Muscle layer of colon (tissue), 2 donors: ENCODE data around the gene CFAP90.

Source experiments
- H3K27ac ChIP-seq: one replicate; pipeline ENCODE4 v1.7.0; 2013; ENCODE audit warnings: low read depth, mild to moderate bottlenecking, low read length, moderate library complexity
- H3K27me3 ChIP-seq, 2 donors: one replicate each; pipeline ENCODE4 v1.7.0; 2013; ENCODE audit warnings: low read length in 2 of 2, mild to moderate bottlenecking in 2 of 2; ENCODE audit not compliant: insufficient read depth in 2 of 2, control insufficient read depth in 1 of 2
- H3K36me3 ChIP-seq: one replicate; pipeline ENCODE4 v1.7.0; 2013; ENCODE audit warnings: mild to moderate bottlenecking, low read length; ENCODE audit not compliant: insufficient read depth
- H3K4me1 ChIP-seq: one replicate; pipeline ENCODE4 v1.7.0; 2013; ENCODE audit warnings: mild to moderate bottlenecking, low read length; ENCODE audit not compliant: insufficient read depth
- H3K4me3 ChIP-seq, 2 donors: one replicate each; pipeline ENCODE4 v1.7.0; 2013; ENCODE audit warnings: low read length in 2 of 2, low read depth in 1 of 2, mild to moderate bottlenecking in 1 of 2, moderate library complexity in 1 of 2
- H3K9ac ChIP-seq: one replicate; pipeline ENCODE4 v1.7.0; 2013; ENCODE audit warnings: low read length
- H3K9me3 ChIP-seq: one replicate; pipeline ENCODE4 v1.7.0; 2013; ENCODE audit warnings: mild to moderate bottlenecking, low read length
- donor health status: abdominal sarcoma.
- donor health status: Adenocarcinoma of cecum.

Gene CFAP90

GRCh38 chr5:7866196-7866595, 15.3 kb upstream of the CFAP90 start:
- H3K27me3 ChIP-seq, result no peaks in the 10 kb centered on the region
- H3K36me3 ChIP-seq, result peaks cover 23% of the 10 kb centered on the region
- no peak overlapping the region for H3K4me3 ChIP-seq
- no peaks in the 10 kb centered on the region for H3K9me3 ChIP-seq
- peaks cover 19% of the 10 kb centered on the region for H3K4me1 ChIP-seq
- no peak overlapping the region for H3K9ac ChIP-seq
- H3K27ac ChIP-seq, result no peak overlapping the region

- Histone ChIP-seq H3K9ac (no peak overlapping the region), H3K27me3 (no peaks in the 10 kb centered on the region), H3K9me3 (no peaks in the 10 kb centered on the region), H3K4me1 (no peaks in the 10 kb centered on the region), H3K4me3 (no peak overlapping the region), H3K36me3 (peaks cover 39% of the 10 kb centered on the region), H3K27ac (no peak overlapping the region)
These were observed 7.1 kb upstream of the CFAP90 start for GRCh38 chr5:7857926-7858632.

- Histone ChIP-seq H3K27me3 (no peaks in the 10 kb centered on the region), H3K36me3 (peaks cover 33% of the 10 kb centered on the region), H3K4me3 (no peak overlapping the region), H3K9ac (no peak overlapping the region), H3K27ac (no peak overlapping the region), H3K9me3 (no peaks in the 10 kb centered on the region), H3K4me1 (no peaks in the 10 kb centered on the region)
These were observed 6.4 kb upstream of the CFAP90 start for GRCh38 chr5:7857361-7857760.

- Histone ChIP-seq H3K4me3 (no peak overlapping the region), H3K27me3 (no peaks in the 10 kb centered on the region), H3K36me3 (peaks cover 29% of the 10 kb centered on the region), H3K27ac (no peak overlapping the region), H3K4me1 (no peaks in the 10 kb centered on the region), H3K9me3 (no peaks in the 10 kb centered on the region), H3K9ac (no peak overlapping the region)
These were observed 5.9 kb upstream of the CFAP90 start for GRCh38 chr5:7856855-7857254.

GRCh38 chr5:7855611-7856010, 4.7 kb upstream of the CFAP90 start:
- H3K27me3 ChIP-seq, result no peaks in the 10 kb centered on the region

GRCh38 chr5:7852988-7853387, 2.1 kb upstream of the CFAP90 start:
- H3K27ac ChIP-seq, result no peak overlapping the region
- peaks cover 3% of the 10 kb centered on the region for H3K36me3 ChIP-seq
- H3K27me3 ChIP-seq, result peaks cover 8 to 19% of the 10 kb centered on the region in 2 donors
- H3K4me3 ChIP-seq, result no peak overlapping the region
- H3K9me3 ChIP-seq, result no peaks in the 10 kb centered on the region
- H3K4me1 ChIP-seq, result peaks cover 5% of the 10 kb centered on the region
- H3K9ac ChIP-seq, result no peak overlapping the region

More at GRCh38 chr5:7855611-7856010, 4.7 kb upstream of the CFAP90 start:
- H3K27ac ChIP-seq, result no peak overlapping the region
- no peak overlapping the region for H3K9ac ChIP-seq
- H3K4me1 ChIP-seq, result no peaks in the 10 kb centered on the region
- H3K4me3 ChIP-seq, result no peak overlapping the region
- no peaks in the 10 kb centered on the region for H3K9me3 ChIP-seq
- H3K36me3 ChIP-seq, result peaks cover 20% of the 10 kb centered on the region

- Histone ChIP-seq H3K36me3 (no peaks in the 10 kb centered on the region), H3K4me1 (peaks cover 5% of the 10 kb centered on the region), H3K9me3 (no peaks in the 10 kb centered on the region), H3K9ac (no peak overlapping the region), H3K4me3 (no peak overlapping the region), H3K27ac (no peak overlapping the region), H3K27me3 (peaks cover 10 to 20% of the 10 kb centered on the region in 2 donors)
These were observed 1.6 kb upstream of the CFAP90 start for GRCh38 chr5:7852542-7852941.

- peaks cover 16 to 20% of the 10 kb centered on the region in 2 donors for H3K27me3 ChIP-seq
- no peak overlapping the region for H3K4me3 ChIP-seq
- peaks cover 5% of the 10 kb centered on the region for H3K4me1 ChIP-seq
- H3K36me3 ChIP-seq, result no peaks in the 10 kb centered on the region
- no peaks in the 10 kb centered on the region for H3K9me3 ChIP-seq
- H3K27ac ChIP-seq, result no peak overlapping the region
- no peak overlapping the region for H3K9ac ChIP-seq
These were observed 820 bp upstream of the CFAP90 start for GRCh38 chr5:7851617-7852289.

GRCh38 chr5:7851240-7851592, 283 bp upstream of the CFAP90 start:
- H3K9ac ChIP-seq, result no peak overlapping the region
- no peaks in the 10 kb centered on the region for H3K36me3 ChIP-seq
- no peaks in the 10 kb centered on the region for H3K9me3 ChIP-seq
- H3K4me3 ChIP-seq, result peak overlapping the region in 1 of 2 donors; percentile 35
- H3K4me1 ChIP-seq, result peaks cover 5% of the 10 kb centered on the region
- peaks cover 16 to 20% of the 10 kb centered on the region in 2 donors for H3K27me3 ChIP-seq
- H3K27ac ChIP-seq, result no peak overlapping the region

- peaks cover 5% of the 10 kb centered on the region for H3K4me1 ChIP-seq
- H3K4me3 ChIP-seq, result peak overlapping the region; percentile 43 to 44
- H3K27ac ChIP-seq, result no peak overlapping the region
- no peak overlapping the region for H3K9ac ChIP-seq
- no peaks in the 10 kb centered on the region for H3K9me3 ChIP-seq
- H3K27me3 ChIP-seq, result peaks cover 16 to 20% of the 10 kb centered on the region in 2 donors
- no peaks in the 10 kb centered on the region for H3K36me3 ChIP-seq
These were observed 1.1 kb downstream of the CFAP90 start for GRCh38 chr5:7849681-7850394.

- Histone ChIP-seq H3K4me3 (no peak overlapping the region), H3K36me3 (no peaks in the 10 kb centered on the region), H3K9me3 (no peaks in the 10 kb centered on the region), H3K27ac (no peak overlapping the region), H3K9ac (no peak overlapping the region), H3K27me3 (peaks cover 16 to 20% of the 10 kb centered on the region in 2 donors), H3K4me1 (peaks cover 5% of the 10 kb centered on the region)
These were observed 2.6 kb downstream of the CFAP90 start for GRCh38 chr5:7848296-7848695.
